GM19372 (cell line): Measurements from ENCODE around the gene SLC2A4RG.
"Not testable (repeated sequence)": the region's sequence is repeated elsewhere in the genome, so short reads cannot be mapped to it uniquely, and the experiment has no call there.

Experiments used
- ATAC-seq: cut with Tn5 transposase; IDR thresholded peaks from one replicate; pipeline ENCODE4 v1.9.1; 2021; ENCODE audit warnings: mild to moderate bottlenecking, low read depth, moderate library complexity; ENCODE audit not compliant: unreplicated experiment

The SLC2A4RG gene

GRCh38 chr20:63772781-63773518 lies 33.4 kb downstream of the SLC2A4RG start:
- ATAC-seq, result no peak

GRCh38 chr20:63773571-63774241 lies 34.1 kb downstream of the SLC2A4RG start:
- ATAC-seq, result no peak

GRCh38 chr20:63774306-63774705 lies 34.7 kb downstream of the SLC2A4RG start:
- ATAC-seq, result no peak

- ATAC-seq, result no peak
Observed at GRCh38 chr20:63775096-63775978, 35.8 kb downstream of the SLC2A4RG start.

- ATAC-seq, result not testable (repeated sequence)
Observed at GRCh38 chr20:63776875-63777274, 37.3 kb downstream of the SLC2A4RG start.

GRCh38 chr20:63777614-63778013 lies 38.0 kb downstream of the SLC2A4RG start:
- ATAC-seq, result no peak

- no peak for ATAC-seq
Observed at GRCh38 chr20:63778034-63778752, 38.6 kb downstream of the SLC2A4RG start.

GRCh38 chr20:63778857-63779256 lies 39.3 kb downstream of the SLC2A4RG start:
- no peak for ATAC-seq

- no peak for ATAC-seq
Observed at GRCh38 chr20:63781181-63781580, 41.6 kb downstream of the SLC2A4RG start.

- no peak for ATAC-seq
Observed at GRCh38 chr20:63782051-63782471, 42.5 kb downstream of the SLC2A4RG start.

- no peak for ATAC-seq
Observed at GRCh38 chr20:63782521-63782971, 43.0 kb downstream of the SLC2A4RG start.

GRCh38 chr20:63783970-63784369 lies 44.4 kb downstream of the SLC2A4RG start:
- ATAC-seq, result no peak

- ATAC-seq, result no peak
Observed at GRCh38 chr20:63785691-63786131, 46.1 kb downstream of the SLC2A4RG start.

GRCh38 chr20:63787302-63787701 lies 47.7 kb downstream of the SLC2A4RG start:
- no peak for ATAC-seq

- ATAC-seq, result no peak
Observed at GRCh38 chr20:63787749-63788148, 48.2 kb downstream of the SLC2A4RG start.

GRCh38 chr20:63789836-63790571 lies 50.4 kb downstream of the SLC2A4RG start:
- ATAC-seq, result no peak

GRCh38 chr20:63790572-63791168 lies 51.1 kb downstream of the SLC2A4RG start:
- ATAC-seq, result no peak

- no peak for ATAC-seq
Observed at GRCh38 chr20:63791497-63792156, 52.1 kb downstream of the SLC2A4RG start.

GRCh38 chr20:63792866-63793265 lies 53.3 kb downstream of the SLC2A4RG start:
- ATAC-seq, result no peak
